Adrenal gland (tissue), 5 donors: Measurements from ENCODE around the gene PKN3.

ENCODE experiments used
- POLR2A ChIP-seq, 2 donors: fragments of 450-650 bp; IDR thresholded peaks; one replicate each; pipeline ENCODE4 v1.6.1; 2017; ENCODE audit warnings: antibody characterized with exemption in 2 of 2, mild to moderate bottlenecking in 2 of 2, moderate library complexity in 1 of 2
- TF ChIP-seq, protein P1 (sequence below), 6 experiments: fragments of 450-650 bp in 4 of 6; fragments of 200-600 bp in 2 of 6; sonication (generic) in 1 of 6; IDR thresholded peaks; 1 replicate in 5 of 6; 2 replicates in 1 of 6; pipeline versions ENCODE4 v1.5.1 to v1.8.0; 2016 to 2021; ENCODE audit warnings: antibody characterized with exemption in 6 of 6, mild to moderate bottlenecking in 2 of 6, moderate library complexity in 1 of 6
- donor health status: DM: no; HTN: no; CAD: no.

GRCh38 chr9:128701227-128701854 is 962 bp upstream of the PKN3 start:
- TF ChIP-seq, protein P1, sequence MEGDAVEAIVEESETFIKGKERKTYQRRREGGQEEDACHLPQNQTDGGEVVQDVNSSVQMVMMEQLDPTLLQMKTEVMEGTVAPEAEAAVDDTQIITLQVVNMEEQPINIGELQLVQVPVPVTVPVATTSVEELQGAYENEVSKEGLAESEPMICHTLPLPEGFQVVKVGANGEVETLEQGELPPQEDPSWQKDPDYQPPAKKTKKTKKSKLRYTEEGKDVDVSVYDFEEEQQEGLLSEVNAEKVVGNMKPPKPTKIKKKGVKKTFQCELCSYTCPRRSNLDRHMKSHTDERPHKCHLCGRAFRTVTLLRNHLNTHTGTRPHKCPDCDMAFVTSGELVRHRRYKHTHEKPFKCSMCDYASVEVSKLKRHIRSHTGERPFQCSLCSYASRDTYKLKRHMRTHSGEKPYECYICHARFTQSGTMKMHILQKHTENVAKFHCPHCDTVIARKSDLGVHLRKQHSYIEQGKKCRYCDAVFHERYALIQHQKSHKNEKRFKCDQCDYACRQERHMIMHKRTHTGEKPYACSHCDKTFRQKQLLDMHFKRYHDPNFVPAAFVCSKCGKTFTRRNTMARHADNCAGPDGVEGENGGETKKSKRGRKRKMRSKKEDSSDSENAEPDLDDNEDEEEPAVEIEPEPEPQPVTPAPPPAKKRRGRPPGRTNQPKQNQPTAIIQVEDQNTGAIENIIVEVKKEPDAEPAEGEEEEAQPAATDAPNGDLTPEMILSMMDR (IDR thresholded peaks at IDR 0.05) = no peak
- no peak for TF ChIP-seq POLR2A (IDR thresholded peaks at IDR 0.05)
